ENCODE measurements around the gene BTF3L4.
"Not testable (repeated sequence)": the region's sequence is repeated elsewhere in the genome, so short reads cannot be mapped to it uniquely, and the experiment has no call there.

Gene BTF3L4

DNA sequence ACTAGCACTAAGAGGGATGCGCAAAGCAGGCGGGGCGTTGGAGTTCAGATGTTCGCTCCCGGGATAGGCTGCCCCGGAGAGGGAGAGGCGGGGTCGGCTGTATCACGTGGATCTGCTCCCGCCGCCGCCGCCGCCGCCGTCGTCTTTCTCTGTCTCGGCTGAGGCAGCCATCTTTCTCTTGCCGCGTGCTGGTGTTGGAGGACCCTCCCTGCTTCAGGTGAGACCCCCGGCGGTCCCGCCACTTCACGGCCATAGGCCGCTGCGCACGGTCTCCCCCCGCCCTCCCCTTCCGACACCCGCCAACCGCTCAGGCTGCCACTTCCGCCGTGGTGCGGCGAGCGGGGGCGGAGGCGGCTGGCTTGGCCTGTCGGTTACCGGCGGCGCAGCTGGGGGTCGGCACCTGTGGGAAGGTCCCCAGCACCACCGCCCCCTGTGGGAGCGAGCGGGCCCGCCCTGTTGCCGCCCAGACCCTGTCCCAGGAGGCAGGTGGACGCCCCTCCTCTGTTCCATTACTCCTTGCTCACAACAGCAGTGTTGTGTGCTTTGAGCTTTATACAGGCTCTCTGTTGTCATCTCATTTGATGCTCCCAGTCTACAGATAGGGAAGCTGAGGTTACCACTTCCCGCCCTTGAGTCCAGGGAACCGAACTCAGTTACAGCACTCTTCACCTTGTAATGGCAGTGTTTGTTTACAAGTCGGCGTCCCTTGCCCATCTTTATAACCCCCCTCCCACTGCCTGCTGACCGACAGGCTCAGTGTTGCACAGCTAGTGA lies at the start of gene BTF3L4:
TSS of gene BTF3L4 (plus strand) at position 133 of the 774 bp plus-strand sequence. CDS start 3,553 bp downstream, outside the sequence.
- in situ Hi-C loops (cut with HindIII; ENCODE audit: low sequenced_read_pairs) = no loop called here
- peak; percentile 81 for DNase-seq (ENCODE audit: low read depth)
- peak within 1 kb of the TSS; percentile 66 for H3K4me3 ChIP-seq (ENCODE audit: low read depth, low read length)
- TF ChIP-seq, protein P1, sequence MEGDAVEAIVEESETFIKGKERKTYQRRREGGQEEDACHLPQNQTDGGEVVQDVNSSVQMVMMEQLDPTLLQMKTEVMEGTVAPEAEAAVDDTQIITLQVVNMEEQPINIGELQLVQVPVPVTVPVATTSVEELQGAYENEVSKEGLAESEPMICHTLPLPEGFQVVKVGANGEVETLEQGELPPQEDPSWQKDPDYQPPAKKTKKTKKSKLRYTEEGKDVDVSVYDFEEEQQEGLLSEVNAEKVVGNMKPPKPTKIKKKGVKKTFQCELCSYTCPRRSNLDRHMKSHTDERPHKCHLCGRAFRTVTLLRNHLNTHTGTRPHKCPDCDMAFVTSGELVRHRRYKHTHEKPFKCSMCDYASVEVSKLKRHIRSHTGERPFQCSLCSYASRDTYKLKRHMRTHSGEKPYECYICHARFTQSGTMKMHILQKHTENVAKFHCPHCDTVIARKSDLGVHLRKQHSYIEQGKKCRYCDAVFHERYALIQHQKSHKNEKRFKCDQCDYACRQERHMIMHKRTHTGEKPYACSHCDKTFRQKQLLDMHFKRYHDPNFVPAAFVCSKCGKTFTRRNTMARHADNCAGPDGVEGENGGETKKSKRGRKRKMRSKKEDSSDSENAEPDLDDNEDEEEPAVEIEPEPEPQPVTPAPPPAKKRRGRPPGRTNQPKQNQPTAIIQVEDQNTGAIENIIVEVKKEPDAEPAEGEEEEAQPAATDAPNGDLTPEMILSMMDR (IDR thresholded peaks at IDR 0.05; ENCODE audit: low read depth, low read length, missing control alignments) = no peak

DNA sequence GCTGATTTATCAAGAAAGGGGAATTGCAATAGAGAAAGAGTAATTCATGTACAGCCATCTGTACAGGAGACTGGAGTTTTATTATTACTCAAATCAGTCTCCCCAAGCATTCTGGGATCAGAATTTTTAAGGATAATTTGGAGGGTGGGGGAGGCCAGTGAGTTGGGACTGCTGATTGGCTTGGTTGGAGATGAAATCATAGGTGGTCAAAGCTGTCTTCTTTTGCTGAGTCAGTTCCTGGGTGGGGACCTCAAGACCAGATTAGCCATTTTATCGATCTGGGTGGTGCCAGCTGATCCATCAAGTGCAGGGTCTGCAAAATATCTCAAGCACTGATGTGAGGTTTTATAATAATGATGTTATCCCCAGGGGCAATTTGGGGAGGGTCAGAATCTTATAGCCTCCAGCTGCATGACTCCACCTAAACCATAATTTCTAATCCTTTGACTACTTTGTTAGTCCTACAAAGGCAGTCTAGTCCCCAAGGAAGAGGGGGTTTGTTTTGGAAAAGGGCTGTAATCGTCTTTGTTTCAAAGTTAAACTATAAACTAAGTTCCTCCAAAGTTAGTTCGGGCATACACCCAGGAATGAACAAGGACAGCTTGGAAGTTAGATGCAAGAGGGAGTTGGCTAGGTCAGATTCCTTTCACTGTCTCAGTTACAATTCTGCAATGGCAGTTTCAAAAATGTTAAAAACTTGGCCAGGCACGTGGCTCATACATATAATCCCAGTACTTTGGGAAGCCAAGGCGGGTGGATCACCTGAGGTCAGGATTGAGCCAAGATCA lies 48.7 kb upstream of the BTF3L4 start:
- H3K4me3 ChIP-seq (ENCODE audit: low read depth, low read length) = no peak overlapping the region
- TF ChIP-seq, protein P1 (IDR thresholded peaks at IDR 0.05; ENCODE audit: low read depth, low read length, missing control alignments) = no peak
- in situ Hi-C loops (cut with HindIII; ENCODE audit: low sequenced_read_pairs) = no loop called here
- DNase-seq (ENCODE audit: low read depth) = no peak

DNA sequence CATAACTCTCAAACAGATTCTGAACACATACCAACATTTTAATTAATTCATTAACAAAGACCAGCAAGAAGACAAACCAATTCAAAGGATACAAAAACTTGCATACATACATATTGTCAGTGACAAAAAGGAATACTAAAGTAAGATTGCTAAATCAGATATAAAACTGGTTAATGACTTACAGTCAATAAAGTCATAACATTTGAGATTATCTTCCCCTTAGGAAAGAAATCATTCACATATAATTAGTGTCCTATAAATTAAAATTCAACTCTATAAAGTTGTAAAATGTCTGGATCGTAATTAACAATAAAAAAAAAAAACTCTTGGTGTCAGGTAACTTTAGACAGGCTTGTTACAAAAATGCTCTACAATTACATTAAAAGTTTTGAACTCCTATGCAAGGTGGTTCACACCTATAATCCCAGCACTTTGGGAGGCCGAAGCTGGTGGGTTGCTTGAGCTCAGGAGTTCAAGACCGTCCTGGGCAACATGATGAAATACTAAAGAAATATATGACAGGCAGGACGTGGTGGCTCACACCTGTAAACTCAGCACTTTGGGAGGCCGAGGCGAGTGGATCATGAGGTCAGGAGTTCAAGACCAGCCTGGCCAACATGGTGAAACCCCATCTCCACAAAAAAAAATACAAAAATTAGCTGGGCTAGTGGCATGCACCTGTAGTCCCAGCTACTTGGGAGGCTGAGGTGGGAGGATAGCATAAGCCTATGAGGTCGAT lies 47.9 kb upstream of the BTF3L4 start:
- in situ Hi-C loops (cut with HindIII; ENCODE audit: low sequenced_read_pairs) = no loop called here
- no peak overlapping the region for H3K4me3 ChIP-seq (ENCODE audit: low read depth, low read length)
- TF ChIP-seq, protein P1 (IDR thresholded peaks at IDR 0.05; ENCODE audit: low read depth, low read length, missing control alignments) = no peak
- DNase-seq (ENCODE audit: low read depth) = no peak

DNA sequence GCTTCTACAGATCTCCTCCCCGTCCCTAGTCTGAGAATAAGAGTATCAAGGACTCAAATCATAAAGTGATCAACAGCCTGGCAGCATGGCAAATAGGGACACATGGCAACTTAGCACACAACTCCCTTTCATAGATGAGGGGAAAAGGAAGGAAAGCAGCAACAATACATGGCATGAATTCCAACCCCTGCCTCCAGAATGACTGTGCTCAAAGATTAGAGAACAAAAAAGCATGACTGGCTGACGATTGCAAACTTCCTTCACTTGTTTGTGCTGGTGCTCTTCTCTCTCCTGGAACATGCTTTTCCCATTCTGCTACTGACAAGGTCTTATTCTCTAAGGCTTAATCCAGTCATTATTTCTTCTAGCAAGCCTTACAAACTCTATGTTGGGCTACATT lies 34.0 kb upstream of the BTF3L4 start:
- in situ Hi-C loops (cut with HindIII; ENCODE audit: low sequenced_read_pairs) = no loop called here
- TF ChIP-seq, protein P1 (IDR thresholded peaks at IDR 0.05; ENCODE audit: low read depth, low read length, missing control alignments) = no peak
- no peak overlapping the region for H3K4me3 ChIP-seq (ENCODE audit: low read depth, low read length)
- DNase-seq (ENCODE audit: low read depth) = no peak

DNA sequence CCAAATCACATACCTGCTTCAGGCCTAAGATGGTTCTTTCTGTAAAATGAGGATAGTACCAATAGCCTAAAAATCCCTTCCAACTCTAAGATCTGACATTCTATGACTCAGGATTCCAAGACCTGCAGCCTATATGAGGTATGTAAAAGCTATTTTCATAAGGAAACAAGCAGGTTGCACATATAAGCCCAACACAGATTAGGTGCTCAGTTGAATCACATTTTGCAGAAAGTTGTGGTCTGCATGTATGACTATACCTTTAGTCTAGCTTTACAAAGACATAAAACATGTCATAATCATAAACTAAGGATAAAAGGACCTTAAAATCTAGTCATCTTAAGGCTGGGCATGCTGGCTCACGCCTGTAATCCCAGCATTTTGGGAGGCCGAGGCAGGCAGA lies 29.8 kb upstream of the BTF3L4 start:
- in situ Hi-C loops (cut with HindIII; ENCODE audit: low sequenced_read_pairs) = no loop called here
- H3K4me3 ChIP-seq (ENCODE audit: low read depth, low read length) = no peak overlapping the region
- TF ChIP-seq, protein P1 (IDR thresholded peaks at IDR 0.05; ENCODE audit: low read depth, low read length, missing control alignments) = no peak

DNA sequence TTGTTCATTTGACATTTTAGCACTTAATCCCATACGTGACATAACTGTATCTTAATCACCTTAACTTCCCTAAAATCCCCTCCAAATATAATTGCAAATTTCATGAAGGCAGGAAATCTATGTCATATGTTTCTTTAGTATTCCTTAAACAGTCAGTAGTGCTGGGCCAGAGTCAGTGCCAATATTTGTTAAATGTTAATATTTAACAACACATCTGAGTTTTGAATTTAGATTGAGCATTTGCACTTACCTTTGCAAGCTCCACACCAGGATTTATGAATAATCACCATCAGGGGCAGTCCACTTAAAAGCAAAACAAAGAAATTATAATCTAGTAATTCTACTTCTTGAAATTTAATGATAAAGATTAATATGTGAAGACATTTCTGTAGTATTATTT lies 27.8 kb upstream of the BTF3L4 start:
- TF ChIP-seq, protein P1 (IDR thresholded peaks at IDR 0.05; ENCODE audit: low read depth, low read length, missing control alignments) = no peak
- H3K4me3 ChIP-seq (ENCODE audit: low read depth, low read length) = no peak overlapping the region
- in situ Hi-C loops (cut with HindIII; ENCODE audit: low sequenced_read_pairs) = no loop called here
- DNase-seq (ENCODE audit: low read depth) = no peak

More for the DNA sequence above, 29.8 kb upstream of the BTF3L4 start:
- DNase-seq (ENCODE audit: low read depth) = no peak

DNA sequence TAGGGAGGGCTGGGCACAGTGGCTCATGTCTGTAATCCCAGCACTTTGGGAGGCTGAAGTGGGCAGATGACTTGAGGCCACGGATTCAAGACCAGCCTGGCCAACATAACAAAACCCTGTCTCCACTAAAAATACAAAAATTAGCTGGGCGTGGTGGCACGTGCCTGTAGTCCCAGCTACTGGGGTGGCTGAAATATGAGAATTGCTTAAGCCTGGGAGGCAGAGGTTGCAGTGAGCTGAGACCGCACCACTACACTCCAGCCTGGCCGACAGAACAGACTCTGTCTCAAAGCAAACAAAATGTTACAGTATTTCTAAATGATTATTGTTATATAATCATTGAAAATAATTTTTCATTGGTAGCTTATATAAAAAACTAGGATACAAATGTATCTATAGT lies 27.3 kb upstream of the BTF3L4 start:
- DNase-seq (ENCODE audit: low read depth); in situ Hi-C loops (cut with HindIII; ENCODE audit: low sequenced_read_pairs); H3K4me3 ChIP-seq (ENCODE audit: low read depth, low read length): not testable (repeated sequence)
